GM23248 (cell line): Measurements from ENCODE around the gene CDK2.

Experiments
- EZH2 ChIP-seq: fragments of 200-600 bp; sonication (generic); IDR thresholded peaks from 2 replicates; pipeline ENCODE4 v1.6.1; 2018; ENCODE audit warnings: antibody characterized with exemption, mild to moderate bottlenecking; ENCODE audit not compliant: insufficient read depth, poor library complexity, severe bottlenecking
- EZH2phosphoT487 ChIP-seq: fragments of 200-600 bp; sonication (generic); IDR thresholded peaks from 2 replicates; pipeline ENCODE4 v1.6.1; 2018; ENCODE audit warnings: antibody characterized with exemption, moderate library complexity, mild to moderate bottlenecking, low read depth; ENCODE audit not compliant: insufficient read depth

- TF ChIP-seq EZH2 (no peak), EZH2phosphoT487 (no peak)
These were observed 11.3 kb upstream of the CDK2 start for GRCh38 chr12:55955344-55955743.
